Endodermal cell (in vitro differentiated cells): ENCODE results near the gene GALP. TPM values are rescaled to one million over a fixed set of nuclear protein-coding genes. Genes with fewer than 3 reads are reported as not detected.

Experiments used
- DNase-seq: peaks from one replicate; pipeline ENCODE4 v3.0.0-alpha.2; 2017
- H3K27ac ChIP-seq: 2 replicates; pipeline ENCODE4 v1.5.1; 2013; ENCODE audit warnings: mild to moderate bottlenecking, low read depth, low read length, moderate library complexity
- H3K27me3 ChIP-seq: 2 replicates; pipeline ENCODE4 v1.6.1; 2013; ENCODE audit warnings: mild to moderate bottlenecking, low read length, moderate library complexity; ENCODE audit not compliant: insufficient read depth, control insufficient read depth, poor library complexity, severe bottlenecking
- H3K36me3 ChIP-seq: 2 replicates; pipeline ENCODE4 v1.7.0; 2013; ENCODE audit warnings: mild to moderate bottlenecking, low read length, moderate library complexity; ENCODE audit not compliant: control insufficient read depth, insufficient read depth
- H3K4me1 ChIP-seq: one replicate; pipeline ENCODE4 v1.7.0; 2013; ENCODE audit warnings: low read length; ENCODE audit not compliant: control insufficient read depth, insufficient read depth
- H3K4me3 ChIP-seq: 2 replicates; pipeline ENCODE4 v1.5.1; 2013; ENCODE audit warnings: mild to moderate bottlenecking, low read length, moderate library complexity
- H3K9ac ChIP-seq: 2 replicates; pipeline ENCODE4 v1.6.1; 2013; ENCODE audit warnings: mild to moderate bottlenecking, low read length, moderate library complexity; ENCODE audit not compliant: poor library complexity, severe bottlenecking; ENCODE audit errors: extremely low read depth
- H3K9me3 ChIP-seq: 2 replicates; pipeline ENCODE4 v1.6.1; 2013; ENCODE audit warnings: mild to moderate bottlenecking, low read length, moderate library complexity; ENCODE audit not compliant: control insufficient read depth
- H3K27ac Mint-ChIP-seq: 2 replicates; pipeline ENCODE4 v1.8.0; 2020; ENCODE audit warnings: mixed read lengths
- H3K27me3 Mint-ChIP-seq: 2 replicates; pipeline ENCODE4 v1.8.0; 2021; ENCODE audit warnings: mild to moderate bottlenecking, mixed read lengths; ENCODE audit not compliant: insufficient read depth
- H3K36me3 Mint-ChIP-seq: 2 replicates; pipeline ENCODE4 v1.8.0; 2020; ENCODE audit warnings: low read depth, mixed read lengths
- H3K4me1 Mint-ChIP-seq: 2 replicates; pipeline ENCODE4 v1.8.0; 2020; ENCODE audit warnings: mixed read lengths
- H3K4me3 Mint-ChIP-seq: 2 replicates; pipeline ENCODE4 v1.8.0; 2020; ENCODE audit warnings: mild to moderate bottlenecking, moderate library complexity, mixed read lengths
- H3K9me3 Mint-ChIP-seq: 2 replicates; pipeline ENCODE4 v1.8.0; 2020; ENCODE audit warnings: mild to moderate bottlenecking, mixed read lengths
- WGBS, 2 experiments: methylation state at CpG; one replicate each; pipeline versions ENCODE4 v1.1.5 to v1.1.7; 2013; ENCODE audit warnings: missing lambda C conversion rate in 2 of 2, mixed read lengths in 1 of 2; ENCODE audit not compliant: insufficient coverage in 1 of 2, insufficient read length in 1 of 2; 5-methylcytosine and 5-hydroxymethylcytosine counted together
- total RNA-seq, 2 donors: library from RNA; stranded (reverse); fragmentation: NEBNext Ultra II Directional in 1 of 2; extraction: Animal tissue kit (Norgen Biotek cat#: 25700) in 1 of 2; gene quantifications; 2 replicates in 1 of 2; 3 replicates in 1 of 2; pipeline ENCODE4 v1.2.1, GENCODE V29; 2021
- TF ChIP-seq, protein P1 (sequence below): fragments of 200-600 bp; sonication (generic); conservative IDR thresholded peaks from 2 replicates; pipeline ENCODE4 v1.5.0; 2021; ENCODE audit warnings: antibody characterized with exemption, mild to moderate bottlenecking

Gene GALP
- total RNA-seq, 2 donors from 2014 or later, result 0.40 TPM; not detected in 1

- Histone ChIP-seq H3K9me3 (no peaks in the 10 kb centered on the region), H3K4me3 (no peak overlapping the region), H3K27me3 (no peaks in the 10 kb centered on the region), H3K4me1 (no peaks in the 10 kb centered on the region), H3K27ac (no peak overlapping the region), H3K9ac (no peak overlapping the region), H3K36me3 (peaks cover 13% of the 10 kb centered on the region)
- Mint-ChIP-seq H3K27me3 (no peaks in the 10 kb centered on the region), H3K4me1 (peaks cover 16% of the 10 kb centered on the region), H3K9me3 (no peaks in the 10 kb centered on the region), H3K4me3 (no peak overlapping the region), H3K27ac (no peak overlapping the region), H3K36me3 (peaks cover 40% of the 10 kb centered on the region)
- 93 to 98% methylated on average over 4 to 5 of the region's 5 CpGs for WGBS, 2 experiments
- no peak for DNase-seq
- TF ChIP-seq, protein P1, sequence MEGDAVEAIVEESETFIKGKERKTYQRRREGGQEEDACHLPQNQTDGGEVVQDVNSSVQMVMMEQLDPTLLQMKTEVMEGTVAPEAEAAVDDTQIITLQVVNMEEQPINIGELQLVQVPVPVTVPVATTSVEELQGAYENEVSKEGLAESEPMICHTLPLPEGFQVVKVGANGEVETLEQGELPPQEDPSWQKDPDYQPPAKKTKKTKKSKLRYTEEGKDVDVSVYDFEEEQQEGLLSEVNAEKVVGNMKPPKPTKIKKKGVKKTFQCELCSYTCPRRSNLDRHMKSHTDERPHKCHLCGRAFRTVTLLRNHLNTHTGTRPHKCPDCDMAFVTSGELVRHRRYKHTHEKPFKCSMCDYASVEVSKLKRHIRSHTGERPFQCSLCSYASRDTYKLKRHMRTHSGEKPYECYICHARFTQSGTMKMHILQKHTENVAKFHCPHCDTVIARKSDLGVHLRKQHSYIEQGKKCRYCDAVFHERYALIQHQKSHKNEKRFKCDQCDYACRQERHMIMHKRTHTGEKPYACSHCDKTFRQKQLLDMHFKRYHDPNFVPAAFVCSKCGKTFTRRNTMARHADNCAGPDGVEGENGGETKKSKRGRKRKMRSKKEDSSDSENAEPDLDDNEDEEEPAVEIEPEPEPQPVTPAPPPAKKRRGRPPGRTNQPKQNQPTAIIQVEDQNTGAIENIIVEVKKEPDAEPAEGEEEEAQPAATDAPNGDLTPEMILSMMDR, result no peak
Measured at GRCh38 chr19:56149656-56150038, 26.2 kb upstream of the GALP start.

DNA sequence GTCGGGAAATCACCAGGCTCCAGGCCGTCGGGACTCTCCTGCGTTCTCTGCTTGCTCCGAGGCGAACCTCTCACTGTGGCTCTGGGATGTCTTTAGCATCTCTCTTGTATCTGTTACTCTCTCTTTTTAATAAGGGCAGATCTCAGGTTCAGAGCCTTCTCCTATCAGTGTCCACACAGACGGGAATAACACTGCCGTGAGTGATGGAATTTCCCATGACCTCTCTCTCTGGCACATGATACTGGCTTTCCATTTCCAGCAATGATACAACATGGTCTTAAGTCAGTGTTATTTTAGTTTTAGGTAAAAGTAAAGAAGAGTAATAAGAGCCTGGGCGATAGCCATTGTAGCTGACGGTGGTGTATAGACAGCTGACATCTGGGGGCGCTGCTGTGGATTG is 25.4 kb upstream of the GALP start:
- 95 to 97% methylated on average over 8 to 10 of the region's 11 CpGs for WGBS, 2 experiments
- H3K4me3 Mint-ChIP-seq, result no peak overlapping the region
- H3K27ac Mint-ChIP-seq, result no peak overlapping the region

DNA sequence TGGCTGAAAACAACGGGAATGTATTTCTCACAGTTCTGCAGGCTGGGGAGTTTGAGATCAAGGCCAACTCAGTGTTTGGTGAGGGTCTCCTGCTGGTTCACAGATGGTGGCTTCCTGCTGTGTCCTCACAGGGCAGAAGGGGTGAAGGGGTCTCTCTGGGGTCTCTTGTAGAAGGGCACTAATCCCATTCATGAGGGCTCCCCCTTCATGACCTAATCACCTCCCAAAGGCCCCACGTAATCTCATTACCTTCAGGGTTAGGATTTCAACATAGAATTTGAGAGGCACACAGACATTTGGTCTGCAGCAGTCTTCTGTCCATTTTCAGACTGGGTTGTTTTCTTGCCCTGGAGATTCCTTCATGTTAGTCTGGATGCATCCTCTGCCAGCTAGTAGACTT is 23.2 kb upstream of the GALP start:
- TF ChIP-seq, protein P1, result no peak
- H3K36me3 Mint-ChIP-seq, result peaks cover 56% of the 10 kb centered on the region
- H3K27me3 Mint-ChIP-seq, result no peaks in the 10 kb centered on the region
- no peaks in the 10 kb centered on the region for H3K9me3 Mint-ChIP-seq
- peak overlapping the region; percentile 64 for H3K27ac Mint-ChIP-seq
- H3K36me3 ChIP-seq, result peaks cover 30% of the 10 kb centered on the region
- WGBS, 2 experiments, result 93% methylated on average over 2 of the region's 2 CpGs
- H3K4me3 ChIP-seq, result no peak overlapping the region
- no peak overlapping the region for H3K9ac ChIP-seq
- DNase-seq, result no peak
- H3K27me3 ChIP-seq, result no peaks in the 10 kb centered on the region
- H3K9me3 ChIP-seq, result no peaks in the 10 kb centered on the region
- no peak overlapping the region for H3K4me3 Mint-ChIP-seq
- H3K4me1 ChIP-seq, result no peaks in the 10 kb centered on the region
- H3K27ac ChIP-seq, result peak overlapping the region; percentile 5
- H3K4me1 Mint-ChIP-seq, result peaks cover 16% of the 10 kb centered on the region

More for the DNA sequence above, 25.4 kb upstream of the GALP start:
- no peaks in the 10 kb centered on the region for H3K27me3 Mint-ChIP-seq
- H3K4me3 ChIP-seq, result no peak overlapping the region
- TF ChIP-seq, protein P1, result no peak
- peaks cover 16% of the 10 kb centered on the region for H3K4me1 Mint-ChIP-seq
- peaks cover 46% of the 10 kb centered on the region for H3K36me3 Mint-ChIP-seq
- no peak overlapping the region for H3K27ac ChIP-seq
- H3K9ac ChIP-seq, result no peak overlapping the region
- no peak for DNase-seq
- H3K36me3 ChIP-seq, result peaks cover 21% of the 10 kb centered on the region
- no peaks in the 10 kb centered on the region for H3K9me3 Mint-ChIP-seq
- no peaks in the 10 kb centered on the region for H3K4me1 ChIP-seq
- no peaks in the 10 kb centered on the region for H3K9me3 ChIP-seq
- no peaks in the 10 kb centered on the region for H3K27me3 ChIP-seq
